HEK293 (cell line): Measurements from ENCODE around the gene ITGB8.

Experiments
- GFI1B ChIP-seq: fragments of 450-650 bp; formaldehyde crosslinking; IDR thresholded peaks from 2 replicates; pipeline ENCODE4 v1.5.1; 2016; ENCODE audit warnings: missing biosample characterization, missing genetic modification characterization
- KLF8 ChIP-seq: fragments of 450-650 bp; formaldehyde crosslinking; IDR thresholded peaks from 2 replicates; pipeline ENCODE4 v1.5.1; 2016; ENCODE audit warnings: missing biosample characterization, missing genetic modification characterization
- MEIS1 ChIP-seq: sonication (generic); formaldehyde crosslinking; IDR thresholded peaks from 2 replicates; pipeline ENCODE4 v1.8.1; 2022; ENCODE audit warnings: missing genetic modification reagents, mild to moderate bottlenecking, borderline replicate concordance
- MZF1 ChIP-seq: fragments of 450-650 bp; formaldehyde crosslinking; IDR thresholded peaks from 2 replicates; pipeline ENCODE4 v1.5.1; 2017; ENCODE audit warnings: missing biosample characterization, missing genetic modification characterization, borderline replicate concordance
- PBX3 ChIP-seq: sonication (generic); formaldehyde crosslinking; IDR thresholded peaks from 2 replicates; pipeline ENCODE4 v1.8.1; 2022; ENCODE audit warnings: mild to moderate bottlenecking, moderate library complexity, missing genetic modification reagents
- WT1 ChIP-seq: fragments of 450-650 bp; formaldehyde crosslinking; IDR thresholded peaks from 2 replicates; pipeline ENCODE4 v1.5.1; 2016; ENCODE audit warnings: missing biosample characterization, missing genetic modification characterization
- ZNF112 ChIP-seq: fragments of 450-650 bp; formaldehyde crosslinking; IDR thresholded peaks from 2 replicates; pipeline ENCODE4 v1.5.0; 2017; ENCODE audit warnings: missing biosample characterization, missing genetic modification characterization
- ZNF140 ChIP-seq: fragments of 450-650 bp; formaldehyde crosslinking; IDR thresholded peaks from 2 replicates; pipeline ENCODE4 v1.5.1; 2016; ENCODE audit warnings: missing biosample characterization, missing genetic modification characterization
- ZNF174 ChIP-seq: fragments of 450-650 bp; formaldehyde crosslinking; IDR thresholded peaks from 2 replicates; pipeline ENCODE4 v1.5.0; 2017; ENCODE audit warnings: missing biosample characterization, mild to moderate bottlenecking, missing genetic modification characterization
- ZNF175 ChIP-seq: fragments of 450-650 bp; formaldehyde crosslinking; IDR thresholded peaks from 2 replicates; pipeline ENCODE4 v1.5.1; 2016; ENCODE audit warnings: missing biosample characterization, missing genetic modification characterization
- ZNF19 ChIP-seq: fragments of 450-650 bp; formaldehyde crosslinking; IDR thresholded peaks from 2 replicates; pipeline ENCODE4; 2016; ENCODE audit warnings: missing biosample characterization, missing genetic modification characterization, low read depth
- ZNF211 ChIP-seq: fragments of 450-650 bp; formaldehyde crosslinking; IDR thresholded peaks from 2 replicates; pipeline ENCODE4 v1.5.1; 2016; ENCODE audit warnings: low read depth, missing biosample characterization, missing genetic modification characterization
- ZNF214 ChIP-seq: fragments of 450-650 bp; formaldehyde crosslinking; IDR thresholded peaks from 2 replicates; pipeline ENCODE4 v1.5.1; 2017; ENCODE audit warnings: missing biosample characterization, mild to moderate bottlenecking, missing genetic modification characterization, borderline replicate concordance
- ZNF223 ChIP-seq: fragments of 450-650 bp; formaldehyde crosslinking; IDR thresholded peaks from 2 replicates; pipeline ENCODE4 v1.5.1; 2016; ENCODE audit warnings: missing biosample characterization, missing genetic modification characterization
- ZNF350 ChIP-seq: fragments of 450-650 bp; formaldehyde crosslinking; IDR thresholded peaks from 2 replicates; pipeline ENCODE4 v1.5.0; 2017; ENCODE audit warnings: missing biosample characterization, mild to moderate bottlenecking, missing genetic modification characterization
- ZNF37A ChIP-seq: fragments of 450-650 bp; IDR thresholded peaks from 2 replicates; pipeline ENCODE4 v1.5.1; 2018; ENCODE audit warnings: missing biosample characterization, missing genetic modification characterization
- ZNF398 ChIP-seq: fragments of 450-650 bp; formaldehyde crosslinking; IDR thresholded peaks from 2 replicates; pipeline ENCODE4 v1.5.1; 2017; ENCODE audit warnings: missing biosample characterization, missing genetic modification characterization
- ZNF433 ChIP-seq: fragments of 450-650 bp; formaldehyde crosslinking; IDR thresholded peaks from 2 replicates; pipeline ENCODE4 v1.5.1; 2016; ENCODE audit warnings: missing biosample characterization, missing genetic modification characterization, low read depth
- ZNF488 ChIP-seq: fragments of 450-650 bp; formaldehyde crosslinking; IDR thresholded peaks from 2 replicates; pipeline ENCODE4 v1.5.1; 2016; ENCODE audit warnings: missing biosample characterization, missing genetic modification characterization
- ZNF600 ChIP-seq: fragments of 450-650 bp; formaldehyde crosslinking; IDR thresholded peaks from 2 replicates; pipeline ENCODE4 v1.5.1; 2016; ENCODE audit warnings: missing biosample characterization, missing genetic modification characterization
- ZNF610 ChIP-seq: fragments of 450-650 bp; formaldehyde crosslinking; IDR thresholded peaks from 2 replicates; pipeline ENCODE4 v1.5.1; 2016; ENCODE audit warnings: missing biosample characterization, missing genetic modification characterization, borderline replicate concordance
- ZNF76 ChIP-seq: fragments of 450-650 bp; formaldehyde crosslinking; IDR thresholded peaks from 2 replicates; pipeline ENCODE4; 2016; ENCODE audit warnings: low read depth, missing biosample characterization, missing genetic modification characterization, borderline replicate concordance
- ZNF785 ChIP-seq: fragments of 450-650 bp; formaldehyde crosslinking; IDR thresholded peaks from 2 replicates; pipeline ENCODE4 v1.5.1; 2016; ENCODE audit warnings: missing biosample characterization, missing genetic modification characterization
- ZNF843 ChIP-seq: fragments of 450-650 bp; formaldehyde crosslinking; IDR thresholded peaks from 2 replicates; pipeline ENCODE4 v1.5.1; 2016; ENCODE audit warnings: missing biosample characterization, missing genetic modification characterization
- ZSCAN18 ChIP-seq: fragments of 450-650 bp; formaldehyde crosslinking; IDR thresholded peaks from 2 replicates; pipeline ENCODE4 v1.5.1; 2016; ENCODE audit warnings: missing biosample characterization, missing genetic modification characterization
- TF ChIP-seq, protein P1 (sequence below): fragments of 450-650 bp; formaldehyde crosslinking; IDR thresholded peaks from 2 replicates; pipeline ENCODE4 v1.5.1; 2017; ENCODE audit warnings: missing biosample characterization, missing genetic modification characterization
- TF ChIP-seq, protein P2 (sequence below): fragments of 450-650 bp; formaldehyde crosslinking; IDR thresholded peaks from 2 replicates; pipeline ENCODE4; 2016; ENCODE audit warnings: missing biosample characterization, missing genetic modification characterization
- TF ChIP-seq, protein P3 (sequence below): fragments of 450-650 bp; formaldehyde crosslinking; IDR thresholded peaks from 2 replicates; pipeline ENCODE4 v1.5.1; 2017; ENCODE audit warnings: missing biosample characterization, missing genetic modification characterization
- TF ChIP-seq, protein P4 (sequence below): fragments of 450-650 bp; formaldehyde crosslinking; IDR thresholded peaks from 2 replicates; pipeline ENCODE4 v1.5.1; 2016; ENCODE audit warnings: missing biosample characterization, missing genetic modification characterization

Gene ITGB8

DNA sequence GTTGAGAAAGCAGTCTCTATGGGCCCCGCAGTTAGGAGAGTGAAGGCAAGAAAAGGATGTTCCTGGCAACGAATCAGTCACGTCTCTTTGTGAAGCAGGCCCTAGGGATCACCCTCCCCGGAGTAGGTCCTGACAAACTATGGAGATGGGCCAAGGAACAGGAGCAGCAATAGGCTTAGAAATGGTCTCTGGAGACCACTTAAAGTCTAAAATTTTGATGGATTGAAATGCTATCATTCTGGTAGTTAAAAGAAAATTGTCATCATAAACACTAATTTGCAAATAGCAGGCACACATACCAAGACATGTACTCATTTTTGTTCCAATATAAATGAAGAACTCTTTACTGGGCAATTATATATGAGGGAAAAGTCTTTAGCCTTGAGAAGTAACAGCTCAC is 123.5 kb downstream of the ITGB8 start (continued):
- TF ChIP-seq, protein P1, sequence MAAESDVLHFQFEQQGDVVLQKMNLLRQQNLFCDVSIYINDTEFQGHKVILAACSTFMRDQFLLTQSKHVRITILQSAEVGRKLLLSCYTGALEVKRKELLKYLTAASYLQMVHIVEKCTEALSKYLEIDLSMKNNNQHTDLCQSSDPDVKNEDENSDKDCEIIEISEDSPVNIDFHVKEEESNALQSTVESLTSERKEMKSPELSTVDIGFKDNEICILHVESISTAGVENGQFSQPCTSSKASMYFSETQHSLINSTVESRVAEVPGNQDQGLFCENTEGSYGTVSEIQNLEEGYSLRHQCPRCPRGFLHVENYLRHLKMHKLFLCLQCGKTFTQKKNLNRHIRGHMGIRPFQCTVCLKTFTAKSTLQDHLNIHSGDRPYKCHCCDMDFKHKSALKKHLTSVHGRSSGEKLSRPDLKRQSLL (tag by site-specific recombination) = no peak
- no peak for TF ChIP-seq ZNF610
- TF ChIP-seq ZNF600 = no peak
- TF ChIP-seq ZNF785 (tag by site-specific recombination) = no peak
- no peak for TF ChIP-seq ZNF223 (tag by site-specific recombination)
- no peak for TF ChIP-seq ZNF174
- no peak for TF ChIP-seq ZNF140 (tag by site-specific recombination)
- peak; percentile 59 for TF ChIP-seq WT1
- no peak for TF ChIP-seq MZF1
- TF ChIP-seq ZSCAN18 (tag by site-specific recombination) = no peak
- no peak for TF ChIP-seq ZNF211 (tag by site-specific recombination)
- TF ChIP-seq ZNF214 = no peak
- no peak for TF ChIP-seq ZNF350
- no peak for TF ChIP-seq ZNF19
- no peak for TF ChIP-seq PBX3 (CRISPR knock-in tag)
- TF ChIP-seq ZNF112 = no peak
- peak; percentile 50 for TF ChIP-seq ZNF843
- TF ChIP-seq, protein P2, sequence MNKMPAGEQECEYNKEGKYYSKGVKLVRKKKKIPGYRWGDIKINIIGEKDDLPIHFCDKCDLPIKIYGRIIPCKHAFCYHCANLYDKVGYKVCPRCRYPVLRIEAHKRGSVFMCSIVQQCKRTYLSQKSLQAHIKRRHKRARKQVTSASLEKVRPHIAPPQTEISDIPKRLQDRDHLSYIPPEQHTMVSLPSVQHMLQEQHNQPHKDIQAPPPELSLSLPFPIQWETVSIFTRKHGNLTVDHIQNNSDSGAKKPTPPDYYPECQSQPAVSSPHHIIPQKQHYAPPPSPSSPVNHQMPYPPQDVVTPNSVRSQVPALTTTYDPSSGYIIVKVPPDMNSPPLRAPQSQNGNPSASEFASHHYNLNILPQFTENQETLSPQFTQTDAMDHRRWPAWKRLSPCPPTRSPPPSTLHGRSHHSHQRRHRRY (tag by site-specific recombination) = no peak
- TF ChIP-seq ZNF488 (tag by site-specific recombination) = no peak
- no peak for TF ChIP-seq GFI1B (tag by site-specific recombination)
- peak; percentile 59; the same call in 1 of the 2 replicates for TF ChIP-seq KLF8 (tag by site-specific recombination)
- no peak for TF ChIP-seq ZNF37A (tag by site-specific recombination)
- no peak for TF ChIP-seq MEIS1 (CRISPR knock-in tag)
- TF ChIP-seq, protein P3, sequence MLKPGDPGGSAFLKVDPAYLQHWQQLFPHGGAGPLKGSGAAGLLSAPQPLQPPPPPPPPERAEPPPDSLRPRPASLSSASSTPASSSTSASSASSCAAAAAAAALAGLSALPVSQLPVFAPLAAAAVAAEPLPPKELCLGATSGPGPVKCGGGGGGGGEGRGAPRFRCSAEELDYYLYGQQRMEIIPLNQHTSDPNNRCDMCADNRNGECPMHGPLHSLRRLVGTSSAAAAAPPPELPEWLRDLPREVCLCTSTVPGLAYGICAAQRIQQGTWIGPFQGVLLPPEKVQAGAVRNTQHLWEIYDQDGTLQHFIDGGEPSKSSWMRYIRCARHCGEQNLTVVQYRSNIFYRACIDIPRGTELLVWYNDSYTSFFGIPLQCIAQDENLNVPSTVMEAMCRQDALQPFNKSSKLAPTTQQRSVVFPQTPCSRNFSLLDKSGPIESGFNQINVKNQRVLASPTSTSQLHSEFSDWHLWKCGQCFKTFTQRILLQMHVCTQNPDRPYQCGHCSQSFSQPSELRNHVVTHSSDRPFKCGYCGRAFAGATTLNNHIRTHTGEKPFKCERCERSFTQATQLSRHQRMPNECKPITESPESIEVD (tag by site-specific recombination) = peak; percentile 90
- TF ChIP-seq ZNF76 = no peak
- TF ChIP-seq ZNF398 (tag by site-specific recombination) = no peak
- TF ChIP-seq ZNF433 (tag by site-specific recombination) = no peak
- TF ChIP-seq, protein P4, sequence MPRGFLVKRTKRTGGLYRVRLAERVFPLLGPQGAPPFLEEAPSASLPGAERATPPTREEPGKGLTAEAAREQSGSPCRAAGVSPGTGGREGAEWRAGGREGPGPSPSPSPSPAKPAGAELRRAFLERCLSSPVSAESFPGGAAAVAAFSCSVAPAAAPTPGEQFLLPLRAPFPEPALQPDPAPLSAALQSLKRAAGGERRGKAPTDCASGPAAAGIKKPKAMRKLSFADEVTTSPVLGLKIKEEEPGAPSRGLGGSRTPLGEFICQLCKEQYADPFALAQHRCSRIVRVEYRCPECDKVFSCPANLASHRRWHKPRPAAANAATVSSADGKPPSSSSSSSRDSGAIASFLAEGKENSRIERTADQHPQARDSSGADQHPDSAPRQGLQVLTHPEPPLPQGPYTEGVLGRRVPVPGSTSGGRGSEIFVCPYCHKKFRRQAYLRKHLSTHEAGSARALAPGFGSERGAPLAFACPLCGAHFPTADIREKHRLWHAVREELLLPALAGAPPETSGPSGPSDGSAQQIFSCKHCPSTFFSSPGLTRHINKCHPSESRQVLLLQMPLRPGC = peak; percentile 67
- TF ChIP-seq ZNF175 (tag by site-specific recombination) = no peak
- TF ChIP-seq, all 188 proteins: peak for 10
